ENCODE measurements around the gene MERTK. TPM values are rescaled to one million over a fixed set of nuclear protein-coding genes. Genes with fewer than 3 reads are reported as not detected.

The MERTK gene
- total RNA-seq, 1 donor from 2014 or later = 5.1 TPM

GRCh38 chr2:112061840-112062239 lies 163.4 kb downstream of the MERTK start:
- no peak overlapping the region for H3K4me3 ChIP-seq (ENCODE audit: insufficient read depth, low read depth, low read length)
- H2AFZ ChIP-seq (ENCODE audit: low read depth, low read length) = no peak overlapping the region
- Mint-ChIP-seq H3K4me1 (ENCODE audit: low read depth, unreplicated experiment) (peaks cover 33% of the 10 kb centered on the region), H3K4me3 (ENCODE audit: unreplicated experiment) (no peak overlapping the region), H3K27ac (ENCODE audit: unreplicated experiment) (no peak overlapping the region), H3K9me3 (ENCODE audit: unreplicated experiment) (peaks cover 2% of the 10 kb centered on the region), H3K27me3 (ENCODE audit: low read depth, unreplicated experiment) (no peaks in the 10 kb centered on the region), H3K36me3 (ENCODE audit: low read depth, unreplicated experiment) (peaks cover 21% of the 10 kb centered on the region)
- H3K27ac ChIP-seq (ENCODE audit: low read depth, low read length) = peak overlapping the region; percentile 52
- DNase-seq (ENCODE audit: low read depth) = no peak
- H3K36me3 ChIP-seq (ENCODE audit: insufficient read depth, low read length) = peaks cover 26% of the 10 kb centered on the region
- TF ChIP-seq CTCF (IDR thresholded peaks at IDR 0.05; ENCODE audit: insufficient read depth, low read depth, low read length) = no peak
- TF ChIP-seq EZH2 (IDR thresholded peaks at IDR 0.05; ENCODE audit: insufficient read depth, low read length) = no peak
- H3K27me3 ChIP-seq (ENCODE audit: insufficient read depth, low read length) = no peaks in the 10 kb centered on the region
- H4K20me1 ChIP-seq (ENCODE audit: insufficient read depth, low read length) = peaks cover 33% of the 10 kb centered on the region
- FAIRE-seq = no peak
- H3K79me2 ChIP-seq (ENCODE audit: insufficient read depth, low read length) = peaks cover 51% of the 10 kb centered on the region
- peaks cover 13% of the 10 kb centered on the region for H3K4me1 ChIP-seq (ENCODE audit: insufficient read depth, low read length)
- no peaks in the 10 kb centered on the region for H3K9me3 ChIP-seq (ENCODE audit: insufficient read depth, low read depth, low read length)
- H3K9ac ChIP-seq (ENCODE audit: low read length) = no peak overlapping the region
- H3K4me2 ChIP-seq (ENCODE audit: low read length) = no peak overlapping the region

GRCh38 chr2:112062894-112063293 lies 164.5 kb downstream of the MERTK start:
- Mint-ChIP-seq H3K4me3 (ENCODE audit: unreplicated experiment) (no peak overlapping the region), H3K27me3 (ENCODE audit: low read depth, unreplicated experiment) (no peaks in the 10 kb centered on the region), H3K9me3 (ENCODE audit: unreplicated experiment) (peaks cover 2% of the 10 kb centered on the region), H3K36me3 (ENCODE audit: low read depth, unreplicated experiment) (peaks cover 21% of the 10 kb centered on the region), H3K4me1 (ENCODE audit: low read depth, unreplicated experiment) (peaks cover 26% of the 10 kb centered on the region), H3K27ac (ENCODE audit: unreplicated experiment) (no peak overlapping the region)
- FAIRE-seq (no peak), DNase-seq (ENCODE audit: low read depth) (no peak)
- Histone ChIP-seq H3K4me2 (ENCODE audit: low read length) (no peak overlapping the region), H2AFZ (ENCODE audit: low read depth, low read length) (no peak overlapping the region), H3K79me2 (ENCODE audit: insufficient read depth, low read length) (peaks cover 41% of the 10 kb centered on the region), H3K27me3 (ENCODE audit: insufficient read depth, low read length) (no peaks in the 10 kb centered on the region), H4K20me1 (ENCODE audit: insufficient read depth, low read length) (peaks cover 24% of the 10 kb centered on the region), H3K4me1 (ENCODE audit: insufficient read depth, low read length) (peaks cover 5% of the 10 kb centered on the region), H3K27ac (ENCODE audit: low read depth, low read length) (no peak overlapping the region), H3K4me3 (ENCODE audit: insufficient read depth, low read depth, low read length) (no peak overlapping the region), H3K36me3 (ENCODE audit: insufficient read depth, low read length) (peaks cover 33% of the 10 kb centered on the region), H3K9ac (ENCODE audit: low read length) (no peak overlapping the region), H3K9me3 (ENCODE audit: insufficient read depth, low read depth, low read length) (no peaks in the 10 kb centered on the region)
- TF ChIP-seq CTCF (IDR thresholded peaks at IDR 0.05; ENCODE audit: insufficient read depth, low read depth, low read length) (no peak), EZH2 (IDR thresholded peaks at IDR 0.05; ENCODE audit: insufficient read depth, low read length) (no peak)

GRCh38 chr2:112065486-112065885 lies 167.1 kb downstream of the MERTK start:
- Mint-ChIP-seq H3K9me3 (ENCODE audit: unreplicated experiment) (no peaks in the 10 kb centered on the region), H3K36me3 (ENCODE audit: low read depth, unreplicated experiment) (peaks cover 26% of the 10 kb centered on the region), H3K27ac (ENCODE audit: unreplicated experiment) (peak overlapping the region; percentile 2), H3K4me3 (ENCODE audit: unreplicated experiment) (no peak overlapping the region), H3K27me3 (ENCODE audit: low read depth, unreplicated experiment) (no peaks in the 10 kb centered on the region), H3K4me1 (ENCODE audit: low read depth, unreplicated experiment) (peaks cover 15% of the 10 kb centered on the region)
- Histone ChIP-seq H3K27ac (ENCODE audit: low read depth, low read length) (peak overlapping the region; percentile 22), H4K20me1 (ENCODE audit: insufficient read depth, low read length) (peaks cover 7% of the 10 kb centered on the region), H2AFZ (ENCODE audit: low read depth, low read length) (no peak overlapping the region), H3K9me3 (ENCODE audit: insufficient read depth, low read depth, low read length) (no peaks in the 10 kb centered on the region), H3K9ac (ENCODE audit: low read length) (no peak overlapping the region), H3K27me3 (ENCODE audit: insufficient read depth, low read length) (no peaks in the 10 kb centered on the region), H3K79me2 (ENCODE audit: insufficient read depth, low read length) (peaks cover 29% of the 10 kb centered on the region), H3K4me1 (ENCODE audit: insufficient read depth, low read length) (peaks cover 5% of the 10 kb centered on the region), H3K4me3 (ENCODE audit: insufficient read depth, low read depth, low read length) (no peak overlapping the region), H3K4me2 (ENCODE audit: low read length) (peak overlapping the region; percentile 54), H3K36me3 (ENCODE audit: insufficient read depth, low read length) (peaks cover 37% of the 10 kb centered on the region)
- DNase-seq (ENCODE audit: low read depth) (no peak), FAIRE-seq (no peak)
- TF ChIP-seq CTCF (IDR thresholded peaks at IDR 0.05; ENCODE audit: insufficient read depth, low read depth, low read length) (no peak), EZH2 (IDR thresholded peaks at IDR 0.05; ENCODE audit: insufficient read depth, low read length) (no peak)

All from astrocyte (in vitro differentiated cells and primary cell).